NCI-H524 treated with DMSO at 0.1 percent for 48 hours (cell line): Measurements from ENCODE around the gene UNC5A.

ENCODE experiments used
- DNase-seq: peaks from one replicate; lab custom pipeline; 2025; lab: John Stamatoyannopoulos, UW

The UNC5A gene

GRCh38 chr5:176880366-176881020 lies 70.1 kb downstream of the UNC5A start:
- DNase-seq = no peak

- DNase-seq = no peak
Measured at GRCh38 chr5:176881021-176881749, 70.8 kb downstream of the UNC5A start.

- no peak for DNase-seq
Measured at GRCh38 chr5:176881816-176882566, 71.6 kb downstream of the UNC5A start.

- no peak for DNase-seq
Measured at GRCh38 chr5:176882567-176882903, 72.2 kb downstream of the UNC5A start.

GRCh38 chr5:176883700-176884570 lies 73.6 kb downstream of the UNC5A start:
- DNase-seq = no peak

GRCh38 chr5:176884571-176884890 lies 74.2 kb downstream of the UNC5A start:
- no peak for DNase-seq

GRCh38 chr5:176886336-176887251 lies 76.2 kb downstream of the UNC5A start:
- no peak for DNase-seq

- no peak for DNase-seq
Measured at GRCh38 chr5:176887252-176887849, 77.0 kb downstream of the UNC5A start.

- DNase-seq = no peak
Measured at GRCh38 chr5:176888016-176888864, 77.9 kb downstream of the UNC5A start.

GRCh38 chr5:176888865-176889165 lies 78.5 kb downstream of the UNC5A start:
- no peak for DNase-seq

- no peak for DNase-seq
Measured at GRCh38 chr5:176889321-176890280, 79.2 kb downstream of the UNC5A start.

GRCh38 chr5:176890455-176891330 lies 80.3 kb downstream of the UNC5A start:
- DNase-seq = no peak

GRCh38 chr5:176891331-176891958 lies 81.1 kb downstream of the UNC5A start:
- DNase-seq = no peak

GRCh38 chr5:176892663-176893062 lies 82.3 kb downstream of the UNC5A start:
- no peak for DNase-seq

GRCh38 chr5:176894298-176894697 lies 83.9 kb downstream of the UNC5A start:
- no peak for DNase-seq

GRCh38 chr5:176895831-176896230 lies 85.5 kb downstream of the UNC5A start:
- no peak for DNase-seq

- DNase-seq = no peak
Measured at GRCh38 chr5:176897263-176897662, 86.9 kb downstream of the UNC5A start.
